ENCODE data around the gene FKBP5. TPM values are rescaled to one million over a fixed set of nuclear protein-coding genes. Genes with fewer than 3 reads are reported as not detected.
A peak's percentile ranks its signal among the peaks of the same experiment; 100 is the strongest.

FKBP5 gene
- total and polyA plus RNA-seq, 9 of the 15 experiments (the other 6 are each of a cell fraction or from before 2014, with no cell fraction given) = 32.7 to 151 (median 75.0) TPM

GRCh38 chr6:35687658-35688604, 784 bp downstream of the FKBP5 start (continued):
- 0 out of 2 replicates have a peak, but pooled peaks have one; percentile 57 for TF ChIP-seq ZBTB40 (IDR thresholded peaks at IDR 0.05)
- no peak for TF ChIP-seq ZBTB40 (CRISPR knock-in tag; IDR thresholded peaks at IDR 0.05)
- peak; percentile 87 for TF ChIP-seq NBN (IDR thresholded peaks at IDR 0.05; ENCODE audit: low read depth)
- no peak for TF ChIP-seq WHSC1 (IDR thresholded peaks at IDR 0.05; ENCODE audit: low read length)
- no peak for TF ChIP-seq FOXP4 (CRISPR knock-in tag; IDR thresholded peaks at IDR 0.05; ENCODE audit: borderline replicate concordance)
- no peak for TF ChIP-seq GTF2B (IDR thresholded peaks at IDR 0.05; ENCODE audit: extremely low read depth, insufficient read length)
- peak; percentile 41; the same call in 1 of the 2 replicates for TF ChIP-seq MAX (CRISPR knock-in tag; IDR thresholded peaks at IDR 0.05)
- TF ChIP-seq SNAPC5 (CRISPR knock-in tag; IDR thresholded peaks at IDR 0.05) = no peak
- TF ChIP-seq ETV6 (IDR thresholded peaks at IDR 0.05; ENCODE audit: borderline replicate concordance in 1 of 2, low read depth in 2 of 2, low read length in 1 of 2) = no peak
- TF ChIP-seq ETV6 (CRISPR knock-in tag; IDR thresholded peaks at IDR 0.05; ENCODE audit: borderline replicate concordance) = no peak
- TF ChIP-seq ZBED1 (IDR thresholded peaks at IDR 0.05) = no peak
- TF ChIP-seq CBX8 (IDR thresholded peaks at IDR 0.05; ENCODE audit: borderline replicate concordance, extremely low read depth, low read depth, low read length, poor library complexity, severe bottlenecking) = no peak
